Breast epithelium (tissue), 3 donors: ENCODE measurements around the gene MVB12B.

Source experiments
- POLR2A ChIP-seq: fragments of 450-650 bp; IDR thresholded peaks from one replicate; pipeline ENCODE4 v1.6.1; 2016; ENCODE audit warnings: antibody characterized with exemption, mild to moderate bottlenecking, moderate library complexity
- POLR2AphosphoS5 ChIP-seq, 3 donors: sonication (generic); formaldehyde crosslinking; IDR thresholded peaks; one replicate each; pipeline ENCODE4 v1.6.1; 2017; ENCODE audit warnings: antibody characterized with exemption in 3 of 3
- TF ChIP-seq, protein P1 (sequence below), 3 donors: fragments of 450-650 bp; IDR thresholded peaks; one replicate each; pipeline ENCODE4 v1.5.1; 2016 to 2017; ENCODE audit warnings: antibody characterized with exemption in 3 of 3, mild to moderate bottlenecking in 3 of 3, moderate library complexity in 3 of 3

DNA sequence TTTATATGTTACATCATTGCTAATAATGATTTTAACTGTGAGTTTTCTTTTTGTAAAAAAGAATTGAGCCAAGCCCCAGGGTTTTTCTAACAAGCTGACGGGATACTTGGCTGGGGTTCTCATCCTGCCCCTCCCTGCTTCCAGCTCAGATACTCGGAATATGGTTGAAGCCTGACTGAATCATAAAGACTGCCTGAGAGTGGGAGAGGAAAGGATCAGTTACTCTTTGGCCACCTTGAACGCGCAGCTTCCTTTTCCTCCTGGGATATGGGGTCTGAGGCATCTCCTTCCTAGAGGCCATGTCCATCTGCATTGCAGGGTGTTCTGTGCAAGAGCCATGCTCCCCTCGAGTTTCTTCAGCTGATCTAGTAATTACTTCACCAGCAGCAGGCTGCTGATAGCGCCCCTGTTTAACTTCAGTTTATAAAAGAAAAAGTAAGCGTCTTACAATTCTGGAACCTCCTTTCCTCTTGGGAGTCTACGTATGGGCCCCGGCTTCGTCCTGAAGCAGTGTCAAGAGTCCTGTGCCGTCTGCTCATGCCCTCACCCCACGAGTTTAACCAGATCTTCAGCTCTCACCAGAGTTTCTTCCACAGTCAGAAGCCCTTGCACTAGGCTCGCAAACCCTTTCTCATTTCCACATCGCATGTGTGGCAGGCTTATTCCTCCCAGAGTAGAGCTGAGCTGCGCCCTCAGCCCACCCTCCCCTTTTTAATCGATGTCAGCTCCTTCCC, 130.0 kb downstream of the MVB12B start:
- TF ChIP-seq, protein P1, sequence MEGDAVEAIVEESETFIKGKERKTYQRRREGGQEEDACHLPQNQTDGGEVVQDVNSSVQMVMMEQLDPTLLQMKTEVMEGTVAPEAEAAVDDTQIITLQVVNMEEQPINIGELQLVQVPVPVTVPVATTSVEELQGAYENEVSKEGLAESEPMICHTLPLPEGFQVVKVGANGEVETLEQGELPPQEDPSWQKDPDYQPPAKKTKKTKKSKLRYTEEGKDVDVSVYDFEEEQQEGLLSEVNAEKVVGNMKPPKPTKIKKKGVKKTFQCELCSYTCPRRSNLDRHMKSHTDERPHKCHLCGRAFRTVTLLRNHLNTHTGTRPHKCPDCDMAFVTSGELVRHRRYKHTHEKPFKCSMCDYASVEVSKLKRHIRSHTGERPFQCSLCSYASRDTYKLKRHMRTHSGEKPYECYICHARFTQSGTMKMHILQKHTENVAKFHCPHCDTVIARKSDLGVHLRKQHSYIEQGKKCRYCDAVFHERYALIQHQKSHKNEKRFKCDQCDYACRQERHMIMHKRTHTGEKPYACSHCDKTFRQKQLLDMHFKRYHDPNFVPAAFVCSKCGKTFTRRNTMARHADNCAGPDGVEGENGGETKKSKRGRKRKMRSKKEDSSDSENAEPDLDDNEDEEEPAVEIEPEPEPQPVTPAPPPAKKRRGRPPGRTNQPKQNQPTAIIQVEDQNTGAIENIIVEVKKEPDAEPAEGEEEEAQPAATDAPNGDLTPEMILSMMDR (IDR thresholded peaks at IDR 0.05): no peak
- TF ChIP-seq POLR2A (no peak), POLR2AphosphoS5 (IDR thresholded peaks at IDR 0.05) (no peak)
